Activated T-cell treated with anti-CD3 and anti-CD28 coated beads, Interleukin-2, amount 50 U/mL, for 48 hours (primary cell): Measurements from ENCODE around the gene MRPL12.

ENCODE experiments used
- DNase-seq, 2 experiments: peaks; one replicate each; pipeline ENCODE4 v3.0.0-alpha.2; 2020

MRPL12 gene

DNA sequence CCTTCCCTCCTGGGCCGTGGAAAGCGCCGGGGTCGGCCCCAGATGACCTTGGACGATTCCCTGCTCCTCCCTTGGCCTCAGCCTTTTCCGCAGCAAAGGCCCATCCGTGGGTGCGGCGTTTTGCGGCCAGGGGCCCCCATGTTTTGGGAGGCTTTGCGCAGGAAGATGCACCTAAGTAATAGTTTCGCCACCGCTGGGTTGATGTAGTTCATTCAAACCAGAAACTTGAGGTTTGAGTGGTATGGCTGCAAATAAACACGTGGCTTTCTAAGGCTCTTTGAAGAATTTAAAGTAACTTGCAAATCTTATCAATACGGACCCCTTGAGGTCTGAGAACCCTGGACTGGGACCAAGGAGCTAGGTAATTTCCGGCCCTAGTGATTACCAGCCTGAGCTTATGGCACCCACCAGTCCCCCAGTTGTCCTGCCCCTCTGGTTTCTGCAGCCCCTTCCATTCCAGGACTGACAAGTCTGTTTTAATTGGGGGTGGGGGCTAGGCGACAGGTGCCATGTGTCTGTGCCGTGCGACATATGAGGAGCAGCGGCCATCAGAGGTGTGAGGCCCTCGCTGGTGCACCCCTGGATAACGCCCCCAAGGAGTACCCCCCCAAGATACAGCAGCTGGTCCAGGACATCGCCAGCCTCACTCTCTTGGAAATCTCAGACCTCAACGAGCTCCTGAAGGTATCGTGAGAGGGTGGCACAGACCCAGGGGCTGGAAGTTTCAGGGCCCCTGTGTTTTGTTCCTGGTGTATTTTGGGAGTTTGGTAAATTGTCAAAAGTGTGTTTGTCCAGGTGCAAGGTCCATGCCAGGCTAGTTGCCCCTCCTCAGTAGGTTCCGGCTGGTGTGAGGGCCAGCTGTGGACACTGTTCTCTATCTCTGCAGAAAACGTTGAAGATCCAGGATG lies 834 bp downstream of the MRPL12 start:
- DNase-seq: no peak

DNA sequence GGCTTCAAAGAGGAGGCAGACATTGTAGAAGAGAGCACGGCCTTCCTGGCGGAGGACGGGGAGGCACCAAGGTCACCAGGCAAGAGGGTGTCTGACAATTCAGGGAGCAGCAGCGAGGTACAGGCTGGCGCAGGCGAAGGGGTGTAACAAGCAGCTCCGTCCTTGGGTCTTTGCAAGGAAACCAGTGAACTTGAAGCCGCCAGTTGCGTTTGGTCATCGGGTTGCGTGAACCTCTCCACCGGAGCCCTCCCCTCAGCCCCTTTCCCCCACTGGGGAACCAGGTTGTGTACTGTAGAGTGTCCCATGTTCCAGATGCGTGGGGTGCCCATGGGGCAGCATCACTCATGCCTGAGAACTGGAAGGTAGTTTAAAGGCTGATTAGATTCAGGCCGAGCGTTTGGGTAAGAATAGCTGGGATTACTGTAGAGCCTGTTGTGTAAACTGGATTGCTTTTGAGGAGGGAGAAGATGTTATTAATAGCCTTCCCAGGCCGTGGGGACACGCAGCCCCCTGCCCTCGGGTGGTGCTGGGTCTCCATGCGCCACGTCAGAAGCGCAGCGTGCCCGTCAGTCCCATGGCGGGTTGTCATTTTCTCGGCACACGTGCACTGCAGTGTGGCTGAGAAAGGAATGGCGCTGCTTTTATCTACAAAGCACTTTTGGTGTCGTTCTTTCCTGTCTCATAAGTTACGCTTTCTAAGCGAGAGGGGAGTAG lies 2.5 kb downstream of the MRPL12 start:
- DNase-seq: no peak

- no peak for DNase-seq
Measured at GRCh38 chr17:81706232-81706611, 3.1 kb downstream of the MRPL12 start.

- no peak for DNase-seq
Measured at GRCh38 chr17:81706757-81707624, 3.8 kb downstream of the MRPL12 start.

- DNase-seq: no peak
Measured at GRCh38 chr17:81707725-81708646, 4.8 kb downstream of the MRPL12 start.

- DNase-seq: no peak
Measured at GRCh38 chr17:81708739-81709185, 5.6 kb downstream of the MRPL12 start.

DNA sequence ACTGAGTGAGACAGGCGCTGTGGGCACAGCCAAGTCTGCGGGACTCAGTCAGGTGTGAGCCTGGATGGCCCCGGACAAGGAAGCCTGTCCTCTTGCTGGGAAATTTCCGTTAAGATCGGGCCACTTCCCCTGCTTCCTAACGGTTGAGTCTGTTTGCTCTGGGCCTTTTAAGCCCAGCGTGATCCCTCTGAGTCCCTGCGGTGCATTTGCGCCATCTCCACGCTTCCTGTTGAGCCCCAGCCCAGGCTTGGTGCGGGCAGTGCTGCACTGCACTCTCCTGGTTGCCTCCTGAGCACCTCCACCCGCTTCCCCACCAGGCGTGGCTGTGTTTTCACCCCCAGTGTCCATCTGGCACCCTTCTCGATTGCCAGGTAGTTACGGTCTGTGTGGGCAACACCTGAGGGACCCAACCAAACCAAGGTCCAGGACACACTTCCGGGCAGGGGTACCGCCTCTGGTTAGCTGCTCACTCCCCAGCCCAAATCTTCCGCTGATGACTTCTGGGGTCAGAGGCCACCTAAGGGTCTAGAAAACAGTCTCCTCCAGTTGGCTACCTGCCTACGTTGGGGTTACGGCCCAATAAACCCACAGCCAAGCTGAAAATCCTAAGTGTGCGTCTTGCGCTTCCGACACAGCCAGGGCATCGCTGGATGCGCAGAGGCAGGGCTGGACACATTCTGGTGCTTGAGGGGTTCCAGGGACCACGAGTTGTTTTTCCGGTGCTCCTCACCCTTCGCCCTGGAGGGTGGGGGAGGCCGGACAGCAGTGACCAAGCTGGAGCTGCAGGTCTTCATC lies 7.5 kb downstream of the MRPL12 start:
- DNase-seq: peak; percentile 47 to 50

GRCh38 chr17:81711814-81712467 lies 8.8 kb downstream of the MRPL12 start, which contains the start of gene SLC25A10:
TSS of gene SLC25A10 (plus strand) at chr17:81712284. CDS start at chr17:81712427, 143 bp downstream.
- DNase-seq: peak; percentile 87 to 92

- DNase-seq: no peak
Measured at GRCh38 chr17:81712468-81713003, 9.4 kb downstream of the MRPL12 start.

DNA sequence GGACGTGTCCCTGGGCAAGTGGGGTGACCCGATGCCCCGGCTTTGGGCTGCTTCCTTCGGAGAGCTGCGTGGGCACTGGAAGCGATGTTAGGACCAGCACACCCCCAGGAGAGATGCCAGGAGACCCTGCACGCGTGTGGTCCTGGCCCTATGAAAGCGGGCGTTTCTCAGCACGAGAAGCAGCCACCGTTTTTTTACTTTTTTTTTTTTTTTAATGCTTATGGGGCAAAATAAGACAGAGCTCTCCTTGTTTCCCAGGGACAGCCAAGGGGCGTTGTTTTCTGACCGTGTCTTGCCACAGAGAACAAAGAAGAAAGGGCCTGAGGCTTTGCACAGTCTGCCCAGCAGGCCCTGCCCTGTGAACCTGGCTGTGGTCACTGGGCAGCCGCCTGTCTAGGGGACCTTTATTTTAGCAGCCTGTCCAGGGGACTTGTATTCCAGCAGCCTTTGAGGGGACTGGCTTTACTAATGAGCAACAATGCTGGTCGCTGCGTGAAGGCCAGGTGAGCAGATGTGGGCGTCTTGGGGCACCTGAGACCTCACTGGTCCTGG lies 9.9 kb downstream of the MRPL12 start:
- no peak for DNase-seq

DNA sequence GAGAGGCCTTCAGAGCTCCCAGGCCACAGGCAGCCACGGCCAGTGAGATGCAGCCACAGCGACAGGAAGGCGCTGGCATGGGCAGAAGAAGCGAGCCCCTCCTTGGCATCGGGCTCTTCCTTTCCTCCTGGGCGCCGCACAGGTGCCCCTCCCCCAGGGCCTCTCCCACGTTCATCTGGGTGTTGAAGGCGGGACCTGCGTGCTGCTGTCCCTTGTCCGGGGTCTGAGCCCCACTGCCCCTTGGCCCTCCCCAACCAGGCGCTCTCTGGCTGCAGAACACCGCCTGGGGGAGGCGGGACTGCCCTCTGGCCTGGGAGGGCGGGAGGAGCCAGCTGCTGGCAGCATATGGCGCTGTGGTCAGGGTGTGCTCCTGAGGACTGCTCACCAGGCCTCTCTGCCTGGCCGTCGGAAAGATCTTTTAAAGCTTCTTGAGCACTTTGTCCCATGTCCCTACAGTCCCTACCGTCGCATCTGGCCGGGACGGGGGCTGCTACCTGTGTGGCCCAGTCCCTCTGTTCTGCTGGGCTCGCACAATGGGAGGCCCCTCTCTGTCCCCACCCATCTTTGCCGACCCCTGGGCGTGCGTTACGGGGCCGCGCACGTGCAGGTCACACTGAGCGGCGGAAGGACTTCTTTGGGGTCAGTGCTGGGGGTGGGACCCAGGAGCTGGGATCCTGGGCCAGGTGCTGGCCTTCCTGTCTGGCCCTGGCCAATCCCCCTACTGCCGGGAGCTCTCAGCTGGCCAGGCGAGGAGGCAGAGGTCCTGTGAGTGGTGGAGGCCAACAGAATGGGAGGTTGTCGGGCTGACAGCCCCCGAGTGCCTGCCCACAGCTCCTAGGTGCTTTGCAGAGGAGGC lies 10.6 kb downstream of the MRPL12 start:
- no peak for DNase-seq

DNA sequence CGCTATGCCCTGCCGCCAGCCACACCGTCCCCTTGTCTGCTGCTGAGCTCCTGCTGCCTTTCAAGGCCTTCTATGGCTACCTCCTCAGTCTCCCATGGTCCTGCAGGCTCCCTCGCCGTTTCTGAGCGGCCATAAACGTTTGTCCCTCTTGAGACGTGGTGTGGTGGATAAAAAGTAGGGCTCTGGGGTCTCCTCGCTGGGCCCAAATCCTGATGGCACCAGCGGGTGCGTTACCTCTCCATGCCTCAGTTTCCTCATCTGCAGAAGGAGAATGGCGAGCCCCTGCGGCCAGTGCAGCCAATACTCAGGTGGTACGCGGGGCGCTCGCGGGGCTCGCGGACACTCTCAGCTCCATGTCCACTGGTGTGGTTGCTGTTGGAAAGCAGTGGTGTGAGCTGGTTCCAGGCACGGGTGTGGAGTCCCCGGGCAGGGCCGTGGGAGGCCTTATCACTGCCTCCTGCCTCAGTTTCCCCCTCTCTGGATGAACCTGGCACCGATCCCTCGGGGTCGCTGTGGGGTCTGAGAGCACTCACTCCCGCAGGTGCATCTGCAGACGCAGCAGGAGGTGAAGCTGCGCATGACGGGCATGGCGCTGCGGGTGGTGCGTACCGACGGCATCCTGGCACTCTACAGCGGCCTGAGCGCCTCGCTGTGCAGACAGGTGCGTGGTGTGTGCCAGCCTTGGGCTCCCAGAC lies 11.4 kb downstream of the MRPL12 start:
- no peak for DNase-seq

DNA sequence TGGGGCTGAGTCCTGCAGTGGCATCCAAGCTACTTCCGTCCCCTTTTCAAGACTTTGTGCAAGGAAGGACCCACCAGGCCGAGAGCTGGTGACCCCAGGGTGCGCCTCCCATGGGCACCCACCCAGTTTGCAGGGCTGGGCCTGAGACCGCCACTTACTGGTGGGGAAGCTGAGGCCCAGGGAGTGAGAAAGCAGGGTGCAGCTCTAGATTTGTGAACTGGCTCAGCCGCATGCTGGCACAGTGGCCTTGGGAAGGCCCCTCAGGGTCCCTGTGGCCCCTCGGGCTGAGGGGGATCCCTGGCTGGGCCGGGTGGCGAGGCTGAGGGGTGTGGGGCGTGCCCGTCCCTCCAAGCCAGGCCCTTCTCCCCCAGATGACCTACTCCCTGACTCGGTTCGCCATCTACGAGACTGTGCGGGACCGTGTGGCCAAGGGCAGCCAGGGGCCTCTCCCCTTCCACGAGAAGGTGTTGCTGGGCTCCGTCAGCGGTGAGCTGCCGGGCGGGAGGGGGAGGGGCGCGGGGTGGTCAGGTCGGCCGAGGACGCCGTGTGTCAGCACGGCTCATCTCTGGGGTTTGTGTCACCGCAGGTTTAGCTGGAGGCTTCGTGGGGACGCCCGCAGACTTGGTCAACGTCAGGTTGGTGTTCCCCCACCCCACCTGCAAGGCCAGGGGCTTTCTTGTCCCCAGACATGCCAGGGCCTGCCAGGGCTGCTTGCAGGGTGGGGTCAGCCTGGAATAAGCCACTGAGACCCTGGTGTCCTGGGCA lies 12.1 kb downstream of the MRPL12 start:
- no peak for DNase-seq

- no peak for DNase-seq
Measured at GRCh38 chr17:81715872-81716673, 12.9 kb downstream of the MRPL12 start.

DNA sequence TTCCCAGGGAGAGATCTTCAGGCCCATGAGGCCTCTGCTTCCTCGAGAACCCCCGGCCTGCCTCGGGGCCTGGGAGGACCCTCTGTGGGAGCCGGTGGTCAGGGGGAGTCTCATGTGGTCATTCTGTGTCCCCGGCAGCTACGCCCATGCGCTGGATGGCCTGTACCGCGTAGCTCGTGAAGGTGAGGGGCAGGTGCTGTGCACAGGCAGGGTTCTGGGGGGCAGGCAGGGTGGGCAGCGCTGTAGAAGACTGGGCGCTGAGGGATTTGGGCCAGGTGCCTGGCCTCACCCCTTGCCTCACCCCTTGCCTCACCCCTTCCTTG lies 13.5 kb downstream of the MRPL12 start:
- DNase-seq: no peak

DNA sequence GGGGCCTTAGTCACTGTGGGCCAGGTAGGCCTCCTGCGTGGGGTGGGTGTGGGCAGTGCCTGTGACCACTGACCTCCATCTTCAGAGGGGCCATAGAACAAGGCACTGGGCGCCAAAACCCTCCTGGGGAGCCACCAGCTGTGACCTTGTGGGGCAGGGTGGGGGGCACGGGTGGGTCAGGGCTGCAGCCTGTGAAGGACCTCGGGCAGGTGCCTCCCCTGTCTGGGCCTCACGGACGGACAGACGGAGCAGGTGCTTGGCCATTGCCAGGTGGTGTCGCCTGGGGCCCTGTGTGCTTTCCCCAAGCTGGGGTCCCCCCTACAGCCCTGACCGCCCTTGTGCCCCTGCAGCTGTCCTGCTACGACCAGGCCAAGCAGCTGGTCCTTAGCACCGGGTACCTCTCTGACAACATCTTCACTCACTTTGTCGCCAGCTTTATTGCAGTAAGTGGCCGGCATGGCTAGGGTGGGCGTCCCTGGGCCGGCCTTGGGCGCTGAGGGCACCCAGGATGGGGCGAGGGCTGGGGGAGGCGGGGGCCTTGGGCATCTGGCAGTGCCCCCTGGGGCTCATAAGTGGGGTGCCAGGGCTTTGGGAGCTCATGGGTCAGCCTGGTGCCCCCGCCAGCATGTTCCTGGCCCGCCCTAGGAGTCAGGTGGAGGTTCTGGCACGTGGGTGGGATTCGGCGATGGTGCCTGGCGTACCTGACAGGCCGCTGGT lies 14.0 kb downstream of the MRPL12 start:
- no peak for DNase-seq
